SK-N-MC (cell line): ENCODE results near the gene EPHA3.

ENCODE experiments used
- EZH2 ChIP-seq: fragments of 200-600 bp; sonication (generic); IDR thresholded peaks from one replicate; pipeline ENCODE4 v1.6.1; 2017; ENCODE audit warnings: antibody characterized with exemption
- FOXP2 ChIP-seq: optimal IDR thresholded peaks from 2 replicates; pipeline ENCODE3; 2011; ENCODE audit warnings: mild to moderate bottlenecking, moderate library complexity; ENCODE audit not compliant: insufficient read depth; ENCODE audit errors: extremely low read length, control extremely low read depth
- POLR2AphosphoS5 ChIP-seq: IDR thresholded peaks from 2 replicates; pipeline ENCODE4 v1.6.1; 2012; ENCODE audit warnings: mild to moderate bottlenecking, low read depth, low read length, borderline replicate concordance

DNA sequence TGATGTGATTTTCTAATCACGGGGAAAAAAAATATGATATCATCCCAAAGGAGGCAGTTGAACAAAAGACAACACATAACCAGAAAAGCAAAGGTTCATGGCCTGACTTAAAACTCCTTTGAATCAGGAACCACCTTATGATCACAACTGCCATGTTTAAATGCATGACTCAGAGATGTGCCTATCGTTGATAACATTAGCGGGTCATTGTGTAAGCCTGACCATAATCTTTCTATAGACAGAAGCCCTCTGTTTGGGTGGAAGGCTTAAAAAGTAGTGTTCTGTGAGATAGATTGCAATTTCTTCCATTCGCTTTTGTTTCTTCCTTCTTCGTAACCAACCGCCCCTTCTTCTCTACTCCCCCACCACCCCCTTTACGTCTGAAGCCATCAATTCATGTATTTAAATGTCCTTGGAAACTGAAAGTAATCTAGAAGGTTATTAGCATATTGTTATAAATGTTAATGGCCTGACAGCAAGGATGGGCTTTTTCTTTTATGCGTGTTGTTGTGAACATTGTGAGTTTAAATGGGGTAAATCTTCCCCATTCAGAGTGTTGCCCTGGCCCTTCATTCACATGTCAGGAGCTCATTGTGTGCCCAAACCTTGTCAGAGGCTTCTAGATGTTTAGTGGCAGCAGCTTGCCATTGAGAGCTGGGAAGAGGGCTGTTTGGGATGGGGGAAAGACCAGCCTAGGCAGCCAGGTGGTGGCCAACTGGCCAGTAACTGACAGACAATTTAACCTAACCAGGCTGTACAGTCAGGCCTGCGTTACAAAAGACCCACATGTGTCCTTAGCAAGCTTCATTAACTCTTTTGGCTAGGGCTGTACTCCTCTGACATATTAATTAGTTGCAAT, 64.5 kb downstream of the EPHA3 start:
- TF ChIP-seq POLR2AphosphoS5 = no peak
- TF ChIP-seq EZH2 = no peak
- TF ChIP-seq FOXP2 = no peak
